GM13976 (cell line): ENCODE data around the gene MYO7B.

Source experiments
- DNase-seq: peaks from one replicate; pipeline ENCODE4 v3.0.0; 2012; ENCODE audit warnings: low spot score
- CTCF ChIP-seq: IDR thresholded peaks from 2 replicates; pipeline ENCODE4 v1.5.1; 2012; ENCODE audit warnings: borderline replicate concordance, mild to moderate bottlenecking; ENCODE audit not compliant: insufficient read depth; ENCODE audit errors: extremely low read depth, missing control alignments, control extremely low read depth
- in situ Hi-C: fragments of 300-500 bp; cut with MboI; formaldehyde crosslinking; loops from one replicate; pipeline ENCODE4 v1.12.0; 2022; ENCODE audit warnings: low sequenced_read_pairs, mixed read lengths, inconsistent platforms; ENCODE audit not compliant: unreplicated experiment

The MYO7B gene

GRCh38 chr2:127678991-127679390, 143.5 kb downstream of the MYO7B start:
- no peak for TF ChIP-seq CTCF
- peak; percentile 20 for DNase-seq
- in situ Hi-C loops: no loop called here

GRCh38 chr2:127679680-127680361, 144.3 kb downstream of the MYO7B start:
- TF ChIP-seq CTCF: no peak
- in situ Hi-C loops: no loop called here
- DNase-seq: peak; percentile 31

- in situ Hi-C loops: no loop called here
- DNase-seq: peak; percentile 19
These were observed 145.3 kb downstream of the MYO7B start for GRCh38 chr2:127680706-127681287.

GRCh38 chr2:127681288-127681804, 145.9 kb downstream of the MYO7B start:
- in situ Hi-C loops: no loop called here
- no peak for TF ChIP-seq CTCF
- peak; percentile 30 for DNase-seq

More at GRCh38 chr2:127680706-127681287, 145.3 kb downstream of the MYO7B start:
- no peak for TF ChIP-seq CTCF

GRCh38 chr2:127681976-127682857, 146.7 kb downstream of the MYO7B start:
- TF ChIP-seq CTCF: no peak
- DNase-seq: no peak
- in situ Hi-C loops: no loop called here

GRCh38 chr2:127683056-127683455, 147.6 kb downstream of the MYO7B start:
- TF ChIP-seq CTCF: no peak
- no peak for DNase-seq
- in situ Hi-C loops: no loop called here
